ENCODE data around the gene CENPB.
A peak's percentile ranks its signal among the peaks of the same experiment; 100 is the strongest.

The CENPB gene

DNA sequence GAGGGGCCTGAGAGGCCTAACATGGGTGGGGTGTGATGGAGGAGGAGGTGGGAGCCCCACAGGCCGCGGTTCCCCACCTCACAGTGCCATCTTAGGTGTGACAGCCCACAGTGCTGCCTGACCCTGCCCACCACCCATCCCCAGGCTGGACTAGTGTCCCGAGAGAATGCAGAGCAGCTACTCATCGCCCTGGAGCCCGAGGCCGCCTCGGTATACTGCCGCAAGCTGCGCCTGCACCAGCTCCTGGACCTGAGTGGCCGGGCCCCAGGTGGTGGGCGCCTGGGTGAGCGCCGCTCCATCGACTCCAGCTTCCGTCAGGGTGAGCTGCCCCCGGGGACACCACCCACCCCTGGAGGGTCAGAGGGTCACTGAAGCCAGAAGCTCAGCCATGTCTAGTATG lies 38.5 kb downstream of the CENPB start:
- ATAC-seq (replicated peaks) (no peak), DNase-seq (no peak)
- H3K4me3 Mint-ChIP-seq = no peak overlapping the region
- H3K27ac Mint-ChIP-seq = no peak overlapping the region
- peaks cover 0 to 1% of the 10 kb centered on the region in 2 donors for H3K9me3 Mint-ChIP-seq
- H3K36me3 Mint-ChIP-seq = peaks cover 4% of the 10 kb centered on the region in 2 donors
- H3K4me1 Mint-ChIP-seq = peaks cover 14 to 29% of the 10 kb centered on the region in 2 donors
- peaks cover 36 to 47% of the 10 kb centered on the region in 2 donors for H3K27me3 Mint-ChIP-seq

GRCh38 chr20:3747471-3747870 lies 39.1 kb downstream of the CENPB start:
- no peak overlapping the region for H3K27ac Mint-ChIP-seq
- no peak overlapping the region for H3K4me3 Mint-ChIP-seq
- peaks cover 13 to 23% of the 10 kb centered on the region in 2 donors for H3K4me1 Mint-ChIP-seq
- ATAC-seq (replicated peaks) (no peak), DNase-seq (no peak)
- H3K36me3 Mint-ChIP-seq = peaks cover 2 to 3% of the 10 kb centered on the region in 2 donors
- H3K27me3 Mint-ChIP-seq = peaks cover 36 to 47% of the 10 kb centered on the region in 2 donors
- H3K9me3 Mint-ChIP-seq = peaks cover 0 to 1% of the 10 kb centered on the region in 2 donors

DNA sequence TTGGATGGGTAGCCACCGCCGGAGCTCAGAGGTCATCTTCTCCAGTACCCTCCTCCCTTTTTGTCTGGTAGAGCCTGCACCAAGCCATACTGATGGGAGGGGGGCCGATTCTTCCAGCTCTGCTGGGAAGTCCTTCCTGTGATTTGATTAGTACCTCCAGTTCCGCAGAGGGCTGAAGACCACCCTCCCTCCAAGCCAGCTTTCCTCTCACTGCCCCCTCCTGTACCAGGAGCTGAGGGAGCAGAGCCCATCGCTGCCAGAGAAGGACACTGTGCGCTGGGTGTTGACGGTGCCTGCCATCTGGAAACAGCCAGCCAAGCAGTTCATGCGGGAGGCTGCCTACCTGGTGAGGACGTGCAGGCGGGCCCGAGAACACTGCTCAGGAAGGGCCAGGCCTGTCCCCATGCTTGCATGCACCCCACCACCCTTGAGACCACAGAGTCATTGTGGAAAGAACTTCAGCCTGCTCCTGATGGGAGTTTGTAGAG lies 40.8 kb downstream of the CENPB start:
- ATAC-seq (replicated peaks) (no peak), DNase-seq (no peak)
- Mint-ChIP-seq H3K27me3 (peaks cover 36 to 47% of the 10 kb centered on the region in 2 donors), H3K4me1 (peaks cover 10 to 16% of the 10 kb centered on the region in 2 donors), H3K36me3 (no peaks in the 10 kb centered on the region), H3K9me3 (peaks cover 0 to 1% of the 10 kb centered on the region in 2 donors), H3K4me3 (peak overlapping the region; percentile 22 to 44), H3K27ac (no peak overlapping the region)

DNA sequence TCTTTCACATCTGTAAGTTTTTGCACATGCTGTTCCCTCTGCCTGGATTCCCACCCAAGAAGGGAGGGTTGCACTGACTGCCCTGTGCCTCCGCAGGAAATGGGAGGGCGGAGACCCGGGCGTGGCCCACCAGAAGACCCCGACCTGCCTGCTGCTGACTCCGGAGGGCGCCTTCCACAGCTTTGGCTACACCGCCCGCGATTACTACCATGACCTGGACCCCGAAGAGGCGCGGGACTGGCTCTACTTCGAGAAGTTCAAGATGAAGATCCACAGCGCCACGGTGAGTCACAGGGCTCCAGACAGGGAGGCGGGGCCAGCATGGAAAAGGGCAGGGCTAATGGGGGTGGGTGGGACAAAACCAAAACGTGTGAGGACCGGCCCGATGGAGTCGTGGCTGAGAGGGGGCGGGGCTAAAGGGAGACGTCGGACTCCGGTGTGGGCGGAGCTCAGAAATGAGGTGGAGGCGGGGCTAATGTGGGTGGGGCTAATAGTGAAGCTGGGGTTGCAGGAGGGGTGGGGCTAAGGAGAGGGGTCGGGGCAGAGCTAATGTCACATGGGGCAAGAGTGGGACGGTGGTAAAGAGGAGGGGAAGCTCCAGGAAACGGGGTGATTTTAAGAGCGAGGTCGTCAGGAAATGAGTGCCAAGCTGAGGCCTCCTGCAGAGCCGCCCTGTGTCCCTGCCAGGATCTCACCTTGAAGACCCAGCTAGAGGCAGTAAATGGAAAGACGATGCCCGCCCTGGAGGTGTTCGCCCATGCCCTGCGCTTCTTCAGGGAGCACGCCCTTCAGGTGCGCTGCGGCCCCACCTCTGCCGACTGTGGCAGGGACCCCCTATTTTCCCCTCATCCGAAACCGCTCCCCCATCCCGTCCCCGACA lies 41.5 kb downstream of the CENPB start:
- Mint-ChIP-seq H3K9me3 (peaks cover 0 to 1% of the 10 kb centered on the region in 2 donors), H3K27ac (peak overlapping the region; percentile 26), H3K4me3 (peak overlapping the region; percentile 74 to 75), H3K4me1 (peaks cover 10 to 16% of the 10 kb centered on the region in 2 donors), H3K27me3 (peaks cover 41 to 47% of the 10 kb centered on the region in 2 donors), H3K36me3 (no peaks in the 10 kb centered on the region)
- DNase-seq (peak; percentile 68), ATAC-seq (replicated peaks) (peak; percentile 73 to 82)

DNA sequence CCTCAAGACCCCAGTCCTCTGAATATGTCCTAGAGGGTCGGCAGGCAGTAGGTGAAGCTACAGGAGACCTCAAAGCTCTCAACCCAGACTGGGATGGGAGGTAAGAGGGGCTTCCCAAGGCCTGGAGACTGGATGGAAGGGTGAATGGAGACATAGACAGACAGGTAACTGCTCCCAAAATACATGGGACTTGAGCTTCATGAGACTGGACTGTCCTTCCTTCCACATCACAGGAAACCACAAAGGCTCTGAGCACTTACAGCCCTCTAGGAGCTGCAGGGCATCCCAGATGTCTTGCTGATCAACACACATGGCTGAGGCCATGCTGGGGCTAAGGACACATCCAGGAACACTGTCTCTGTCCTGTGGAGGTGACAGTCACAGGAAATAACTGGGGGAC lies 42.5 kb downstream of the CENPB start:
- no peak for DNase-seq
- Mint-ChIP-seq H3K4me1 (peaks cover 10 to 16% of the 10 kb centered on the region in 2 donors), H3K27ac (no peak overlapping the region), H3K4me3 (no peak overlapping the region), H3K36me3 (no peaks in the 10 kb centered on the region), H3K9me3 (peaks cover 0 to 1% of the 10 kb centered on the region in 2 donors), H3K27me3 (peaks cover 41 to 46% of the 10 kb centered on the region in 2 donors)
- ATAC-seq (replicated peaks) = no peak

DNA sequence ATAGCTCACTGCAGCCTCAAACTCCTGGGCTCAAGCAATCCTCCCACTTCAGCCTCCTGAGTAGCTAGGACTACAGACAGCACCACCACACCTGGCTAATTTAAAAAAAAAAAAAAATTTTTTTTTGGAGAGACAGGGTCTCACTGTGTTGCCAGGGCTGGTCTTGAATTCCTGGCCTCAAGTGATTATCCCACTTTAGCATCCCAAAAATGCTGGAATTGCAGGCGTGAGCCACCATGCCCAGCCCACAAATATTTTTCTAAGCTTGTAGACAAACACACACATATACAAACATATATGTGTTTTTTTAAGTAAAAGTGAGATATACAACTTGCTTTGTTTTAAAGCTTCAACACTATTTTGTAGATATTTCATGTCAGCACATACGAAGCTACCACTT lies 43.3 kb downstream of the CENPB start:
- H3K27me3 Mint-ChIP-seq = peaks cover 37 to 38% of the 10 kb centered on the region in 2 donors
- H3K4me3 Mint-ChIP-seq = no peak overlapping the region

GRCh38 chr20:3741836-3742458 lies 44.6 kb downstream of the CENPB start:
- Mint-ChIP-seq H3K27me3 (peaks cover 28% of the 10 kb centered on the region in 2 donors), H3K4me1 (peaks cover 10 to 16% of the 10 kb centered on the region in 2 donors), H3K27ac (no peak overlapping the region), H3K4me3 (no peak overlapping the region), H3K36me3 (no peaks in the 10 kb centered on the region), H3K9me3 (peaks cover 0 to 1% of the 10 kb centered on the region in 2 donors)
- DNase-seq = no peak
- no peak for ATAC-seq (replicated peaks)

More for the DNA sequence above, 43.3 kb downstream of the CENPB start:
- no peak for DNase-seq
- no peaks in the 10 kb centered on the region for H3K36me3 Mint-ChIP-seq
- peaks cover 0 to 1% of the 10 kb centered on the region in 2 donors for H3K9me3 Mint-ChIP-seq
- H3K27ac Mint-ChIP-seq = no peak overlapping the region
- no peak for ATAC-seq (replicated peaks)
- H3K4me1 Mint-ChIP-seq = peaks cover 10 to 16% of the 10 kb centered on the region in 2 donors

DNA sequence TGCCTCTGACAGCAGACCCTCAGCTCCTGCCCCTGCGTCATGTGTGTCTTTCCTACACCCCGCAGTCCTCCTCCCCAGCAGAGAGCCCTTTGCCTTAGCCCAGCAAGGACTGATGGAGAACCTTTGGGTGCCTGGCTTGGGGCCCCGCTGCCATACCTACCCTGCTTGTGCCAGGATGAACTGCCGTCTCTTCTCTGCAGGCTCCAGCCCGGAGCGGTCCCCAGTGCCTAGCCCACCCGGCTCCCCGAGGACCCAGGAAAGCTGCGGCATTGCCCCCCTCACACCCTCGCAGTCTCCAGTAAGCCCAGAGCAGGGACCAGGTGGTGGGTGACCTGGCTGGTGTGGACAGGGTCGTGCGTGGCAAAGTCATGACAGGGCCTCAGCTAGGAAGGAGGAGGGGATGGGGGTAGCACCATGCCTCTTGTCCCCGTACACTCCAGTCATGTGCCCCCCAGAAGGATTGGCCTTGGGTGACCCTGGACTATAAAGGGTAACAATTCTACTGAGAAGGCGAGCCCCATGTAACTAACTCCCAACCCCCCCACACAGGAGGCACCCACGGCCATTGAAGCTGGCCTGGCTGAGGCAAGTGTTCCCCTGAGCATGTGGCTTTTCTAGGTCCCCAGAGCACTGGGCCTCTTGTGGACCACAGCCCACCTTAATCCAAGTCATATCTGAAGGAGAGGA lies 45.8 kb downstream of the CENPB start:
- Mint-ChIP-seq H3K36me3 (no peaks in the 10 kb centered on the region), H3K4me3 (no peak overlapping the region), H3K4me1 (peaks cover 10 to 16% of the 10 kb centered on the region in 2 donors), H3K27me3 (peaks cover 17 to 19% of the 10 kb centered on the region in 2 donors), H3K27ac (no peak overlapping the region), H3K9me3 (peaks cover 0 to 1% of the 10 kb centered on the region in 2 donors)
- no peak for ATAC-seq (replicated peaks)
- DNase-seq = no peak

- Mint-ChIP-seq H3K36me3 (no peaks in the 10 kb centered on the region), H3K27ac (no peak overlapping the region), H3K4me3 (no peak overlapping the region), H3K27me3 (peaks cover 9 to 13% of the 10 kb centered on the region in 2 donors), H3K9me3 (peaks cover 0 to 1% of the 10 kb centered on the region in 2 donors), H3K4me1 (peaks cover 7 to 9% of the 10 kb centered on the region in 2 donors)
- ATAC-seq (replicated peaks) (no peak), DNase-seq (no peak)
Measured at GRCh38 chr20:3739926-3740451, 46.6 kb downstream of the CENPB start.

GRCh38 chr20:3739054-3739925 lies 47.2 kb downstream of the CENPB start:
- Mint-ChIP-seq H3K9me3 (no peaks in the 10 kb centered on the region), H3K4me1 (peaks cover 0 to 2% of the 10 kb centered on the region in 2 donors), H3K27ac (peak overlapping the region; percentile 28), H3K36me3 (no peaks in the 10 kb centered on the region), H3K4me3 (no peak overlapping the region), H3K27me3 (peaks cover 2 to 6% of the 10 kb centered on the region in 2 donors)
- no peak for ATAC-seq (replicated peaks)
- DNase-seq = no peak

GRCh38 chr20:3738111-3739053 lies 48.2 kb downstream of the CENPB start:
- Mint-ChIP-seq H3K4me3 (no peak overlapping the region), H3K36me3 (no peaks in the 10 kb centered on the region), H3K27ac (no peak overlapping the region), H3K27me3 (peaks cover 8 to 11% of the 10 kb centered on the region in 2 donors), H3K4me1 (no peaks in the 10 kb centered on the region), H3K9me3 (no peaks in the 10 kb centered on the region)
- ATAC-seq (replicated peaks) (no peak), DNase-seq (no peak)

DNA sequence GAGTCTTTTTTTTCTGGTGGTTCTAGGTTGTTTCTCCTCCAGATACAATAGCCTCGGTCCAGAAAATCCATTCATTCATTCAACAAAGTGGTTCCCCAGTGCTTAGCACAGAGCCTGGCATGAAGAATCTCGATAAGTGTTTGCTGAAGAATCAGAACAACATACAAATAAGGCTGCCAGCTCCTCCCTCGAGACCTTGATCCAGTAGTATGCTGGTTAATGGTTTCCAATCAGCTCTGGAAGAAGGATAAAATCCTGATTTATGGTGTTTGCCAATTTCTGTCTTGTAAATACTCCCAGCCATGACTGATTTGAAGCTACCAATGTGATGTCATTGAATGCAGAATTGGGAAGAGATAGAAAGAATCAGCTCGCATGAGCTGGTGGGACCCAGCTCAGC lies 50.8 kb downstream of the CENPB start:
- peaks cover 29% of the 10 kb centered on the region in 2 donors for H3K27me3 Mint-ChIP-seq

More for the DNA sequence above, 50.8 kb downstream of the CENPB start:
- ATAC-seq (replicated peaks) (no peak), DNase-seq (no peak)
- Mint-ChIP-seq H3K4me3 (no peak overlapping the region), H3K36me3 (no peaks in the 10 kb centered on the region), H3K4me1 (peaks cover 0 to 4% of the 10 kb centered on the region in 2 donors), H3K27ac (no peak overlapping the region), H3K9me3 (no peaks in the 10 kb centered on the region)

All from stimulated activated naive B cell treated with anti-CD40 and anti-IgM and Interleukin-4, amounts not matched to agents 10 μg/mL and 1 μg/mL and 100 μg/mL, for 72 hours (primary cell).